GM12872 (cell line): ENCODE data around the gene RAB3C.

Experiments
- CTCF ChIP-seq: IDR thresholded peaks from 3 replicates; pipeline ENCODE4 v1.5.1; 2011; ENCODE audit warnings: low read depth, mild to moderate bottlenecking, low read length, moderate library complexity; ENCODE audit not compliant: insufficient read depth

Gene RAB3C

DNA sequence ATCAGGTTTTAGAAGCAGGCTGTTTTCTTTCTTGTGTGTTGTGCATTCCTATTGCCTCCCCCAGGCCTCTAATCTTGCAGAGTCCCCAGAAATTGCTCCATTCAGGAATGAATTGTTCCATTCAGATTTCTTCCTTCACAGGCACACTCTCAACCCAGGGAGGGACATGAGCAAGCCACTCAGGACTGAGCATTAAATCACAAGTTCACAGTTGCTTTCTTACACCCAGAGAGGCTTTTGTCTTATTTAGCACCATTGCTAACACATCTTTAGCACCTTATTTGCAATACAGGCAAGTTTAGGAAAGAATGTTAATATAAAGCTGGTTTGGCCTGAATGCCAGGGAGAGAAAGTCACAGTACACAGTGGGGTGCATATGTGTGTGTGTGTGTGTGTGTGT, 221.4 kb downstream of the RAB3C start:
- TF ChIP-seq CTCF, result no peak

DNA sequence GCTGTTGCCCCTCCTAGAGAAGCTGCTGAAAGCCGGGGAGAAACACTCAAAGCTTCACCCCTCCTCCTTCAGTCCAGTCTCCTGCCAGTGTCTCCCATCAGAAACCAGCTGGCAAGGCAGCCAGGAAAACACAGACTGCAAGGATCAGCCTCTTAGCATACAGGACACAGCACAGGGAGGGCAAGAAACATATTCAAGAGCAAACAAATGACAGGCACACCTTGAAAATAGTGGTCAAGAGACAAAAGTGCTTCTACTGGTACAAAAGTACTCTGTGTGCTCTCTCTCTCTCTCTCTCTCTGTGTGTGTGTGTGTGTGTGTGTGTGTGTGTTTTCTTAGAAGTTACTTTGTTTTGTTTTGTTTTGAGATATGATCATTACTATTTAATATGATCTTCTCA, 227.2 kb downstream of the RAB3C start:
- no peak for TF ChIP-seq CTCF

DNA sequence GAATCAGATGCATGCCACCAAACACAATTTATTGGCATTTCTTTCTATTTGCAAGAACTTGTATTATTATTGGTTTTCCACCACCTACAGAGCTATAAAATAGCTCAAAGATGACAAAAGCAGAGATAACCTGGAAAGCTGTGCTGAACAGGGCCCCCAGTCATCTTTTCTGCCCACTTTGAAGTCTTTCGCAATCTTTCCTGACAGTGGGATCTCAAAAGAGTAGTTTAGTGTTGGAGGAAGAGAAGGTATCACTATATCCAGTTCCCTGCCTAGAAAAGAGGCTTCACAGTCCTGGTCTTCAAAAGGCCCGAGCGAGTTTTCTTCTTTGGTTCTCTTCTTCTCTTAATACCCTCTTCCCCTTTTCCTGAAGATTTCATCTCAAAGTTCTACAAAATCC, 231.0 kb downstream of the RAB3C start:
- TF ChIP-seq CTCF, result no peak

DNA sequence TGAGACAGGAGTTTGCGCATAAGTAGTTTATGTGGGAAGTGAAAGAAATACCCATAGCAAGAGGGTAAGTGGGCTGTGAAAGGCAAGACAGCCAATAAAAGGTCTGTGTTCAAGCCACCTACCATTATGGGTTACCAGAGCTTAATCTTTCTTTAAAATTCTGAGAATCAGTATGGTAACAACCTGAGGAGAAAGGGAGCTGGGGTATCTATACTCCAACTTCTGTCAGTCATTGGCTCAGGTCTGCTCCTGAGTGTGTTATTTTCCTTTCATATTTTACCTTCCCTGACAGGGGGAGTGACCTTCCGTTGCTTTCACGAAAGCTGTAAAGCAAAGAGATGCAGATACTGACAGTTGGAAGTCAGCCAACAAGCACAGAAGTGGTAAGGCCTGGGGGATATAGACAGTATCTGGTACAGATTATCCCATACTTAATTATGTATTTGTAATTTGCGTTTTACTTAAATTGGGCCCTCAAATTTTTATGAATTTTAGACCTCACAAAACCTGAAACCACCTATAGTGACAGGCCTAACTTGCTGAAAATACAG, 233.4 kb downstream of the RAB3C start:
- no peak for TF ChIP-seq CTCF

DNA sequence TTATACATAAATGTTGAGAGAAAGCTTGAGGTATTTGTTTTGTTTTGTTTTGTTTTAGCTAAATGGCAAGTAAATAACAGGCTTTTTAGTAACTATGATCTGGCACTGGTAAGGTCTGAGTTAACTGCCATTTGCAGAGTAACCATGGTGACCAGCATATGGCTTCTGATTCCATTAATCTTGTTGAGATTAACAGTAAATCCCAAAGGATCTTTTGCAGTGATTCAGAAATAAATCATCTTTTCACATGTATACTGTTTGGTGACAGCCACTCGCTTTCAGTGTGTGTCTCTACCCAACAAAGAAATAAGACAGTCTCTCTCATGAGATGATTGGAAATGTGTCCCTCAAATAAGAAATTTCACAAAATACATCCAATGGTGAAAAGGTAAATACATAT, 235.6 kb downstream of the RAB3C start:
- TF ChIP-seq CTCF, result no peak

GRCh38 chr5:58825441-58825840, 242.6 kb downstream of the RAB3C start:
- TF ChIP-seq CTCF, result no peak

DNA sequence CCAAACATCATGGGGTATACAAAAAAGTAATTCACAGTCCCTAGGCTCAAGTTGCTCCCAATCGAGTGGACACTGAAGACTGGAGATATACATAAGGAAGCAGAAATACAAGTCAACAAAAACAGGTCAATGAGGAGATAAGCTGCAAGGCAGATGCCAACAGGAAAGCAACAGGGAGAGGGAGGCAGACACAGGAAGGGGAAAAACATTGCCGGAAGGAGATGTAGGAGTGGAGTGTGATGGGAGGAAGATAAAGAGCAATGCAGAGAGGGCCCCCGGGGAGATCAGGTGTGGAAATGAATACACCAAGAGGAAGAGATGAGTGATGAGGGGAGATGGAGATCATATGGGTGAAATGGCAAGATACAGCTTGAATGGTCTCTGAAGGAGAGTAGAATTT, 243.0 kb downstream of the RAB3C start:
- no peak for TF ChIP-seq CTCF

- no peak for TF ChIP-seq CTCF
Measured at GRCh38 chr5:58827463-58827862, 244.6 kb downstream of the RAB3C start.
